ENCODE data around the gene PTPN3. TPM values are rescaled to one million over a fixed set of nuclear protein-coding genes. Genes with fewer than 3 reads are reported as not detected.

The PTPN3 gene
- total RNA-seq, 3 donors from 2014 or later, result 13.2 to 30.3 (median 25.8) TPM

DNA sequence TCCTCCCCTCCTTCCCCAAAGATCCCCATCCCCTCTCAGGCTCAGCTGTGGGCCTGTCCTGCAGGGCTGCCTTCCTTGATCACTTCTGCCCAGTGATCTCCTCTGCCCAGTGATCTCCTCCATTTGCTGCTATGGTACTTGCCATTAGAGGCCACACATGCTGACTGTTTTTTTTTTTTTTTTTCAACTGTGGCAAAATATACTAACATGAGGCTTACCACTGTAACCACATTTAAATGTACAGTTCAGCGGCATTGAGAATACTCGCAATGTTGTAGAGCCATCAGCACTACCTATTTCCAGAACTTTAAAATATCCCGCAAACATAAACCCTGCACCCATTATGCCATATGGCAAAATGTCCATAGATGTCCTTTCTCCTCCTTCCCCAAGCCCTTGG, 115.5 kb downstream of the PTPN3 start:
- no peak for ATAC-seq
- TF ChIP-seq, protein P1, sequence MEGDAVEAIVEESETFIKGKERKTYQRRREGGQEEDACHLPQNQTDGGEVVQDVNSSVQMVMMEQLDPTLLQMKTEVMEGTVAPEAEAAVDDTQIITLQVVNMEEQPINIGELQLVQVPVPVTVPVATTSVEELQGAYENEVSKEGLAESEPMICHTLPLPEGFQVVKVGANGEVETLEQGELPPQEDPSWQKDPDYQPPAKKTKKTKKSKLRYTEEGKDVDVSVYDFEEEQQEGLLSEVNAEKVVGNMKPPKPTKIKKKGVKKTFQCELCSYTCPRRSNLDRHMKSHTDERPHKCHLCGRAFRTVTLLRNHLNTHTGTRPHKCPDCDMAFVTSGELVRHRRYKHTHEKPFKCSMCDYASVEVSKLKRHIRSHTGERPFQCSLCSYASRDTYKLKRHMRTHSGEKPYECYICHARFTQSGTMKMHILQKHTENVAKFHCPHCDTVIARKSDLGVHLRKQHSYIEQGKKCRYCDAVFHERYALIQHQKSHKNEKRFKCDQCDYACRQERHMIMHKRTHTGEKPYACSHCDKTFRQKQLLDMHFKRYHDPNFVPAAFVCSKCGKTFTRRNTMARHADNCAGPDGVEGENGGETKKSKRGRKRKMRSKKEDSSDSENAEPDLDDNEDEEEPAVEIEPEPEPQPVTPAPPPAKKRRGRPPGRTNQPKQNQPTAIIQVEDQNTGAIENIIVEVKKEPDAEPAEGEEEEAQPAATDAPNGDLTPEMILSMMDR (IDR thresholded peaks at IDR 0.05), result no peak
- no peaks in the 10 kb centered on the region for H3K36me3 ChIP-seq (ENCODE audit: low read depth)

DNA sequence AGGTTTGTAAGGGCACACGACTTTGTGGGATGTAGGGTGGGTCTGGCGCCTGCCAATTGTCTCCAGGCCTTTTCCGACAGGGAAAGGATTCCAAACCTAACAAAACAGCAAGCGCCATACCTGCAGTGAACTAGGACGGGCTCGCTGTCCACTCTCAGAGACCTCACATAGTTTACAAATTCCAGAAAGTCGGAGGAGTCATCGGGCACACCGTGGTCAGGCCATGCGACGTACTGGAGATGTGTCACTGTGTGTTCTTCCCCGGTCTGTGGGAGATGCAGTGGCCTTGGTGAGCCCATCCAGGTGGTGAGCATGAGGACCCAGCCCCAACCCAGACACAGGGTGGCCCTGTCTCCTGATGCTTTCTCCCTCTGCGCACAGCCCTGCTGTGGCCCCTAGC, 115.9 kb downstream of the PTPN3 start:
- TF ChIP-seq, protein P1 (IDR thresholded peaks at IDR 0.05), result no peak
- ATAC-seq (no peak), DNase-seq (no peak)
- intact Hi-C loops (cut with DNase I, micrococcal nuclease), result no loop called here
- Histone ChIP-seq H3K36me3 (ENCODE audit: low read depth) (no peaks in the 10 kb centered on the region), H3K9me3 (no peaks in the 10 kb centered on the region), H3K4me1 (ENCODE audit: low read depth) (peaks cover 4% of the 10 kb centered on the region), H3K4me3 (no peak overlapping the region)

More for the DNA sequence above, 115.5 kb downstream of the PTPN3 start:
- Histone ChIP-seq H3K9me3 (no peaks in the 10 kb centered on the region), H3K4me1 (ENCODE audit: low read depth) (peaks cover 4% of the 10 kb centered on the region), H3K4me3 (no peak overlapping the region)
- no peak for DNase-seq
- intact Hi-C loops (cut with DNase I, micrococcal nuclease), result no loop called here

DNA sequence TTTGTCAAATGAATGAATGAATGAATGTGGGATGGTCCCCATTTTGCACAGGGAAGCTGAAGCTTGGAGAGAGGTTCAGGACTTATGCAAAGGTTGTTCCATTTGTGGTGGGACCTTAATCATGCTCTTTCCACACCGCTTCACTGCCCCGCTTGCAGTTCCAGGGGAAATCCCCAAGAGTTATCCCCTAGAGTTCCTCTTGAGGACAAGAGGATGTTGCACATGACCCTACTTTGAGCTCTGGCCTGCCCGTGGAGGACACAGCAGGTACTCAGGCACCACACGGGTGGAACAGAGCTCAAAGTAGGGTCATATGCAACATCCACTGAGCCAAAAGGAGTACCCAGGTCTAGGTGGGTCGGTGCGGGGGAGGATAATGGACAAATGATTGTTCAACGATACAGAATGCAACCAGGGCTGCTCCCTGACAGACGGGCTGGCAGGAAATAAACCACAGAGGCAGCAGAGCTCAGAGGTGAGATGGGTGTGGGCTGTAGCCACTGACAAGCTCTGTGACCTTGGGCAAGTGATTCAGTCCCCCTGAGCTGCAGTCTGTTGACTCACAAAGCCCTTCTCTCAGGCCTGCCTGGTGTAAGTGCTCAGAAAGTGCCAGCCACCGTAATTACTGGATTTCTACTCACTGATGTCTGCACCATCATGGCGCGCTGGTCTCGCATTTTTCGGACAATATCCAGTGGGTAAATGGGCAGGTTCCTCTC, 116.9 kb downstream of the PTPN3 start:
- Histone ChIP-seq H3K9me3 (no peaks in the 10 kb centered on the region), H3K4me1 (ENCODE audit: low read depth) (peaks cover 4% of the 10 kb centered on the region), H3K36me3 (ENCODE audit: low read depth) (no peaks in the 10 kb centered on the region), H3K4me3 (no peak overlapping the region)
- ATAC-seq, result no peak
- no peak for DNase-seq
- TF ChIP-seq, protein P1 (IDR thresholded peaks at IDR 0.05), result no peak
- intact Hi-C loops (cut with DNase I, micrococcal nuclease), result no loop called here

DNA sequence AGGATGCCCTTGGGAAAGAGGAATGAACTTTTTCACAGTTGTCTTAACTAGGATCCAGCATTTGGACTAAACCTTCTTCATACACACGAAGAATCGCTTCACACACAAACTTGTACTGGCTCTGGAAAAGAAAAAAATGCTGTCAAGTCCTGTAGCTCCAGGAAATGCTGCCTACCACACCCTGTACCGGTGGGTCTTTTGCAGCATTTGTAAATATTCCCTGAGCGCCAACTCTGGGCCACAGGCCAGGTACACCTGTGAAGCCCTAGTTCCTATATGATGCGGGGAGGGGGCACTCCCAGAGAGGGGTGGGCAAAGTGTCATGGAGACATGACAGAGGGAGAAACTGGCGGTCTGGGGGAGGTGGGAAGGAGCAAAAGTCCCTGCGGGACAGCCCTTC, 118.6 kb downstream of the PTPN3 start:
- Histone ChIP-seq H3K9me3 (no peaks in the 10 kb centered on the region), H3K36me3 (ENCODE audit: low read depth) (no peaks in the 10 kb centered on the region), H3K4me1 (ENCODE audit: low read depth) (peaks cover 4% of the 10 kb centered on the region), H3K4me3 (no peak overlapping the region)
- intact Hi-C loops (cut with DNase I, micrococcal nuclease), result no loop called here
- ATAC-seq (peak; percentile 73), DNase-seq (peak in 1 of 3 donors; percentile 23)
- TF ChIP-seq, protein P1 (IDR thresholded peaks at IDR 0.05), result no peak

DNA sequence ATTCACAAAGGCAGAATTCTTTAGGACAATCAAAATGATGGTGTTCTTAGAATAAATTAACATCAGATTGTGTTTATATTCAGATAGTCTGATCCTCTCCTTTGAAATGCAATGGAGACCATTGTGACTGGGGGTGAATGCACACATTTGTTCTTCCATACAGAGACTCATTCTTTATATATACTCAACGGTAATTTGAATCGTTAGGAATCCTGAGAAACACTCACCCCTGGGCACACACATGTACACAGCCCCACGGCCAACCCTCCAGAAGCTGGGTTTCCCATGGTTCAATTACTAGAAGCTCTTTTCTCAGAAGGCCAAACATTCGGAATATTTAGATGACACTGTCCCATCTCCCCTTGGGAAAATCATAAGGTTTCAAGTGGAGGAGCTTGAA, 119.8 kb downstream of the PTPN3 start:
- Histone ChIP-seq H3K4me3 (no peak overlapping the region), H3K36me3 (ENCODE audit: low read depth) (no peaks in the 10 kb centered on the region)

More for the DNA sequence above, 119.8 kb downstream of the PTPN3 start:
- ATAC-seq, result no peak
- TF ChIP-seq, protein P1 (IDR thresholded peaks at IDR 0.05), result no peak
- no peak for DNase-seq
- H3K9me3 ChIP-seq, result no peaks in the 10 kb centered on the region
- intact Hi-C loops (cut with DNase I, micrococcal nuclease), result no loop called here
- peaks cover 4% of the 10 kb centered on the region for H3K4me1 ChIP-seq (ENCODE audit: low read depth)
